RWPE2 (cell line): ENCODE data around the gene ARMC9.

Experiments used
- ATAC-seq: fragments of 200-7000 bp; cut with Tn5 transposase; 3 replicates; pipeline ENCODE4 v1.9.1; 2021; ENCODE audit warnings: low read depth
- DNase-seq: peaks from one replicate; pipeline ENCODE4 v3.0.0-alpha.2; 2020; ENCODE audit warnings: low spot score
- H3K27ac ChIP-seq: fragments of 450-650 bp; 2 replicates; pipeline ENCODE4 v1.5.1; 2017; ENCODE audit warnings: mild to moderate bottlenecking; ENCODE audit not compliant: poor library complexity, severe bottlenecking
- H3K27me3 ChIP-seq: fragments of 250-450 bp; sonication (Bioruptor Pico); 2 replicates; pipeline ENCODE4 v1.5.1; 2021; ENCODE audit warnings: mild to moderate bottlenecking, moderate library complexity; ENCODE audit not compliant: insufficient read depth, poor library complexity, severe bottlenecking
- H3K36me3 ChIP-seq: fragments of 250-450 bp; sonication (Bioruptor Pico); 2 replicates; pipeline ENCODE4 v1.5.1; 2020; ENCODE audit warnings: low read depth, mild to moderate bottlenecking, moderate library complexity
- H3K4me1 ChIP-seq: fragments of 250-450 bp; sonication (Bioruptor Pico); 2 replicates; pipeline ENCODE4 v1.5.1; 2021; ENCODE audit warnings: mild to moderate bottlenecking, moderate library complexity; ENCODE audit not compliant: insufficient read depth, poor library complexity, severe bottlenecking
- H3K4me3 ChIP-seq: fragments of 250-450 bp; sonication (Bioruptor Pico); 2 replicates; pipeline ENCODE4 v1.5.1; 2021; ENCODE audit warnings: mild to moderate bottlenecking, moderate library complexity; ENCODE audit not compliant: severe bottlenecking
- H3K9me3 ChIP-seq: fragments of 250-450 bp; sonication (Bioruptor Pico); 2 replicates; pipeline ENCODE4 v1.5.1; 2021; ENCODE audit warnings: mild to moderate bottlenecking, moderate library complexity; ENCODE audit not compliant: severe bottlenecking
- TF ChIP-seq, protein P1 (sequence below): fragments of 450-650 bp; IDR thresholded peaks from one replicate; pipeline ENCODE4 v1.5.1; 2017; ENCODE audit warnings: mild to moderate bottlenecking, moderate library complexity; ENCODE audit not compliant: poor library complexity, severe bottlenecking

ARMC9 gene

DNA sequence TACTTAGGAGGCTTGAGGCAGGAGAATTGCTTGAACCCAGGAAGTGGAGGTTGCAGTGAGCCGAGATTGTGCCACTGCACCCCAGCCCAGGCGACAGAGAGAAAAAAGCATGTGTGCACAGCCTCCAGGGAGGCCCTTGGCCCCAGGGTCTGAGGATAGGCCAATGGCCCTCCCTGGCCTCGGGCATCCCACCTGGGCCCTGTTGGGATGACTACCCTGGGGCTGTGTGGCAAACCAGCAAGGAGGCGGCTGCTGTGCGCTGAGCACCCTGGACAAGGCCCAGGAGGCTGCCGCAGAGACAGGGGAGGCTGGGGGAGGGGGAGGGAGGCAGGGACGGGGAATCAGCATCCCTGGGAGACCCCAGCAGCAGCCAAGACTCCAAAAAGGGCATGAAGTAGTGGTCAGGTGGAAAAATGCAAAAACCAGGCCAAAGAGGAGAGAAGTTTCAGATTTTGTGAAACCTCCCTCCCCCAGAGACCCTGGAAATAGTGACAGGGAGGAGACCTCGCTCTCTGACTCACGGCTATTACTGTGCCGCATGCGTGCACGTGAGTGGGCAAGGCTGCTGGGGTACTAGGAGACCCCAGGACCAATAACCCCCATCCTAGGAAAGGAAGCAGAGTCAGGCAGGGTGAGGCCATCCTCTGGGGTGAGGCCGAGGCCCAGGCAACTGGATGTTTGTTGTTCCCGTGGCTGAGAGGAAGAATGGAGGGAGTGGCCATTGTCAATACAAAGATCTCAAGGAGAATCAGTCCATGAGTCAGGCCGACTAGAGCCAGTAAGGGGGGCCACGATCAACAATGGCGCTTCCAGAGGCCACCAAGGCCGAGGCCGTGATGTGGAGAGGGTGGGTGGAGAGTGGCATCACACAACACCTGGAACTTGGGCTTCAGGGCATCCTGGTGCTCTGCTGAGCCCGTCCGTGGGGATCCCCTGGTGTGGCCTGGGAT, 181.1 kb downstream of the ARMC9 start:
- Histone ChIP-seq H3K27me3 (no peaks in the 10 kb centered on the region), H3K4me3 (no peak overlapping the region), H3K27ac (no peak overlapping the region), H3K36me3 (no peaks in the 10 kb centered on the region), H3K4me1 (peaks cover 12% of the 10 kb centered on the region), H3K9me3 (no peaks in the 10 kb centered on the region)
- DNase-seq (no peak), ATAC-seq (peak; percentile 57; the same call in 2 of the 3 replicates)
- TF ChIP-seq, protein P1, sequence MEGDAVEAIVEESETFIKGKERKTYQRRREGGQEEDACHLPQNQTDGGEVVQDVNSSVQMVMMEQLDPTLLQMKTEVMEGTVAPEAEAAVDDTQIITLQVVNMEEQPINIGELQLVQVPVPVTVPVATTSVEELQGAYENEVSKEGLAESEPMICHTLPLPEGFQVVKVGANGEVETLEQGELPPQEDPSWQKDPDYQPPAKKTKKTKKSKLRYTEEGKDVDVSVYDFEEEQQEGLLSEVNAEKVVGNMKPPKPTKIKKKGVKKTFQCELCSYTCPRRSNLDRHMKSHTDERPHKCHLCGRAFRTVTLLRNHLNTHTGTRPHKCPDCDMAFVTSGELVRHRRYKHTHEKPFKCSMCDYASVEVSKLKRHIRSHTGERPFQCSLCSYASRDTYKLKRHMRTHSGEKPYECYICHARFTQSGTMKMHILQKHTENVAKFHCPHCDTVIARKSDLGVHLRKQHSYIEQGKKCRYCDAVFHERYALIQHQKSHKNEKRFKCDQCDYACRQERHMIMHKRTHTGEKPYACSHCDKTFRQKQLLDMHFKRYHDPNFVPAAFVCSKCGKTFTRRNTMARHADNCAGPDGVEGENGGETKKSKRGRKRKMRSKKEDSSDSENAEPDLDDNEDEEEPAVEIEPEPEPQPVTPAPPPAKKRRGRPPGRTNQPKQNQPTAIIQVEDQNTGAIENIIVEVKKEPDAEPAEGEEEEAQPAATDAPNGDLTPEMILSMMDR = no peak

DNA sequence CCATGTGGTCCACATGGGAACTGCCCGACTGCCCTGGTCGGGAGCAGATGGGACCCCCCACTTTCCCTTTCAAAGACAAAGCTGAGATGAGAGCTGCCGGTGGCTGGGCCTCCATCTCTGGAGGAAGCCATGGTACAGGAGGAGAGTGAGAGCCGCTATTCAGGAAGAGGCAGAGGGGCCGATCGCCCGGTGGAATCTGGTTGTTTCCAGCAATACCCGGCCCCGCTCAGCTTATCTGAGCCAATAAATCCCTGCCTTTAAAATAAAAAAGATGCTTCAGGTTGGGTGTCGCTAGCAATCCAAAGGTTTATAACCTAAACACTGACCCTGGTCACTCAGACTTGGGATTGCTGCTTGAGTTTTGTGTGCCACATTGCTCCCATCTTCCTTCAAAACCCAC, 181.9 kb downstream of the ARMC9 start:
- Histone ChIP-seq H3K27ac (no peak overlapping the region), H3K4me3 (no peak overlapping the region), H3K36me3 (no peaks in the 10 kb centered on the region), H3K4me1 (peaks cover 12% of the 10 kb centered on the region), H3K9me3 (no peaks in the 10 kb centered on the region), H3K27me3 (no peaks in the 10 kb centered on the region)
- TF ChIP-seq, protein P1 = no peak
- no peak for ATAC-seq
- no peak for DNase-seq

DNA sequence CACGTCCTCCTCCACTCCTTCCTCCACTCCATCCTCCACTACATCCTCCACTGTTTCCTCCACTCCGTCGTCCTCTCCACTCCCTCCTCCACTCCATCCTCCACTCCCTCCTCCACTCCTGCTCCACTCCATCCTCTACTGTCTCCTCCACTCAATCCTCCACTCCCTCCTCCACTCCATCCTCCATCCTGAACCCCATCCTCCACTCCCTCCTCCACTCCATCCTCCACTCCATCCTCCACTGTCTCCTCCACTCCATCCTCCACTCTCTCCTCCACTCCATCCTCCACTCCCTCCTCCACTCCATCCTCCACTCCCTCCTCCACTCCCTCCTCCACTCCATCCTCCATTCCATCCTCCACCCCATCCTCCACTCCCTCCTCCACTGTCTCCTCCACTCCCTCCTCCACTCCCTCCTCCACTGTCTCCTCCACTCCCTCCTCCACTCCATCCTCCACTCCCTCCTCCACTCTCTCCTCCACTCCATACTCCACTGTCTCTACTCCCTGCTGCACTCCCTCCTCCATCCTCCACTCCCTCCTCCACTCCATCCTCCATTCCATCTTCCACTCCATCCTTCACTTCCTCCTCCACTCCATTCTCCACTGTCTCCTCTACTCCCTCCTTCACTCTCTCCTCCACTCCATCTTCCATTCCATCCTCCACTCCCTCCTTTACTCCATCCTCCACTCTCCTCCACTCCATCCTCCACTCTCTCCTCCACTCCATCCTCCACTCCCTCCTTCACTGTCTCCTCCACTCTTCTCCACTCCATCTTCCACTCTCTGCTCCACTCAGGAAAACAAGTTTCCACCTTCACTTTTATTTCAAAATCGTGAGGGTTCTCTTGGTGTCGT, 182.8 kb downstream of the ARMC9 start:
- ATAC-seq (no peak), DNase-seq (no peak)
- TF ChIP-seq, protein P1 = no peak
- H3K4me1 ChIP-seq = peaks cover 12% of the 10 kb centered on the region
- no peaks in the 10 kb centered on the region for H3K9me3 ChIP-seq
- no peaks in the 10 kb centered on the region for H3K36me3 ChIP-seq
- H3K27ac ChIP-seq = no peak overlapping the region
- no peak overlapping the region for H3K4me3 ChIP-seq
- no peaks in the 10 kb centered on the region for H3K27me3 ChIP-seq

DNA sequence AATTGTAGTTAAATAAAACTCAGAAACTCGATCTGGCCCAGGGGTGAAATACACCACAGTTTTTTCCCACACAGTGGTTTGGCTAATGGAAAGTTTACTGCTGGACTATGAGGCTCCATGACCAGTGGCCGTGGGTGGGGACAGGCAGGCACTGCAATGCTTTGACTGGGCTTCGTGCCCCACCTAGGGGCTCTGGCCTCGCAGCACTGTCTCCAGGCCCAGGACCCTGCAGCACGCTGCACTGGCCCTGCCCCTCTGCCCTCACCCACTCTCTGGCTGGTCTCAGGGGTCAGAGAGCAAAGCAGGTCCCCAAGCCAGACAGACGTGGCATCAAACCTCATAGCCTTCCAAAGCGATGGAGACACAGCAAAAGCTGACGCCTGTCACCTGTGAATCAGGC, 183.7 kb downstream of the ARMC9 start:
- TF ChIP-seq, protein P1 = no peak
- ATAC-seq (no peak), DNase-seq (no peak)
- Histone ChIP-seq H3K9me3 (no peaks in the 10 kb centered on the region), H3K4me3 (no peak overlapping the region), H3K4me1 (peaks cover 12% of the 10 kb centered on the region), H3K27me3 (no peaks in the 10 kb centered on the region), H3K27ac (no peak overlapping the region), H3K36me3 (no peaks in the 10 kb centered on the region)
